ENCODE data around the gene ARHGAP4. TPM values are rescaled to one million over a fixed set of nuclear protein-coding genes. Genes with fewer than 3 reads are reported as not detected.

Gene ARHGAP4
- total RNA-seq, 2 experiments from 2014 or later, result 188 to 300 TPM

- CTCF ChIA-PET, result no interaction called here
- H3K4me1 Mint-ChIP-seq, result no peaks in the 10 kb centered on the region
- no peaks in the 10 kb centered on the region for H3K36me3 Mint-ChIP-seq
- H3K4me3 Mint-ChIP-seq, result no peak overlapping the region
- no peak overlapping the region for H3K27ac Mint-ChIP-seq
- ATAC-seq (no peak), DNase-seq (no peak)
- H3K27me3 Mint-ChIP-seq, result peaks cover 4% of the 10 kb centered on the region
- H3K9me3 Mint-ChIP-seq (ENCODE audit: low read depth), result no peaks in the 10 kb centered on the region
Observed at GRCh38 chrX:153871946-153872878, 53.9 kb downstream of the ARHGAP4 start.

- no peaks in the 10 kb centered on the region for H3K9me3 Mint-ChIP-seq (ENCODE audit: low read depth)
- CTCF ChIA-PET, result no interaction called here
- no peaks in the 10 kb centered on the region for H3K4me1 Mint-ChIP-seq
- peaks cover 4% of the 10 kb centered on the region for H3K27me3 Mint-ChIP-seq
- no peak overlapping the region for H3K4me3 Mint-ChIP-seq
- no peak overlapping the region for H3K27ac Mint-ChIP-seq
- no peaks in the 10 kb centered on the region for H3K36me3 Mint-ChIP-seq
- ATAC-seq (no peak), DNase-seq (no peak)
Observed at GRCh38 chrX:153871451-153871850, 54.6 kb downstream of the ARHGAP4 start.

- CTCF ChIA-PET, result no interaction called here
- H3K4me1 Mint-ChIP-seq, result no peaks in the 10 kb centered on the region
Observed at GRCh38 chrX:153870791-153871360, 55.2 kb downstream of the ARHGAP4 start.

GRCh38 chrX:153870288-153870690, 55.8 kb downstream of the ARHGAP4 start:
- no peaks in the 10 kb centered on the region for H3K36me3 Mint-ChIP-seq
- no peak overlapping the region for H3K4me3 Mint-ChIP-seq
- ATAC-seq, result no peak
- no peak for DNase-seq
- H3K9me3 Mint-ChIP-seq (ENCODE audit: low read depth), result no peaks in the 10 kb centered on the region
- H3K4me1 Mint-ChIP-seq, result no peaks in the 10 kb centered on the region
- H3K27ac Mint-ChIP-seq, result no peak overlapping the region
- CTCF ChIA-PET, result no interaction called here
- H3K27me3 Mint-ChIP-seq, result no peaks in the 10 kb centered on the region

More at GRCh38 chrX:153870791-153871360, 55.2 kb downstream of the ARHGAP4 start:
- no peaks in the 10 kb centered on the region for H3K27me3 Mint-ChIP-seq
- no peak for DNase-seq
- no peak overlapping the region for H3K27ac Mint-ChIP-seq
- no peak for ATAC-seq
- no peaks in the 10 kb centered on the region for H3K36me3 Mint-ChIP-seq
- H3K4me3 Mint-ChIP-seq, result no peak overlapping the region
- no peaks in the 10 kb centered on the region for H3K9me3 Mint-ChIP-seq (ENCODE audit: low read depth)

- no peak overlapping the region for H3K27ac Mint-ChIP-seq
- CTCF ChIA-PET, result no interaction called here
- H3K4me3 Mint-ChIP-seq, result no peak overlapping the region
- ATAC-seq (no peak), DNase-seq (no peak)
- H3K9me3 Mint-ChIP-seq (ENCODE audit: low read depth), result no peaks in the 10 kb centered on the region
- no peaks in the 10 kb centered on the region for H3K27me3 Mint-ChIP-seq
- H3K36me3 Mint-ChIP-seq, result no peaks in the 10 kb centered on the region
- no peaks in the 10 kb centered on the region for H3K4me1 Mint-ChIP-seq
Observed at GRCh38 chrX:153869473-153870287, 56.4 kb downstream of the ARHGAP4 start.

GRCh38 chrX:153868576-153869472, 57.2 kb downstream of the ARHGAP4 start:
- Mint-ChIP-seq H3K27ac (no peak overlapping the region), H3K4me1 (no peaks in the 10 kb centered on the region), H3K4me3 (no peak overlapping the region), H3K36me3 (no peaks in the 10 kb centered on the region), H3K27me3 (no peaks in the 10 kb centered on the region), H3K9me3 (ENCODE audit: low read depth) (no peaks in the 10 kb centered on the region)
- CTCF ChIA-PET, result no interaction called here
- ATAC-seq, result no peak
- DNase-seq, result no peak

GRCh38 chrX:153867671-153868070, 58.4 kb downstream of the ARHGAP4 start:
- H3K4me1 Mint-ChIP-seq, result no peaks in the 10 kb centered on the region
- no peak for ATAC-seq
- DNase-seq, result no peak
- H3K9me3 Mint-ChIP-seq (ENCODE audit: low read depth), result no peaks in the 10 kb centered on the region
- no peak overlapping the region for H3K27ac Mint-ChIP-seq
- CTCF ChIA-PET, result no interaction called here
- no peaks in the 10 kb centered on the region for H3K27me3 Mint-ChIP-seq
- H3K36me3 Mint-ChIP-seq, result no peaks in the 10 kb centered on the region
- H3K4me3 Mint-ChIP-seq, result no peak overlapping the region

GRCh38 chrX:153867139-153867538, 58.9 kb downstream of the ARHGAP4 start:
- H3K4me3 Mint-ChIP-seq, result no peak overlapping the region
- H3K27me3 Mint-ChIP-seq, result no peaks in the 10 kb centered on the region
- CTCF ChIA-PET, result no interaction called here
- no peaks in the 10 kb centered on the region for H3K36me3 Mint-ChIP-seq
- no peak overlapping the region for H3K27ac Mint-ChIP-seq
- H3K9me3 Mint-ChIP-seq (ENCODE audit: low read depth), result no peaks in the 10 kb centered on the region
- DNase-seq (no peak), ATAC-seq (no peak)
- no peaks in the 10 kb centered on the region for H3K4me1 Mint-ChIP-seq

- Mint-ChIP-seq H3K9me3 (ENCODE audit: low read depth) (no peaks in the 10 kb centered on the region), H3K27me3 (no peaks in the 10 kb centered on the region), H3K27ac (no peak overlapping the region), H3K36me3 (no peaks in the 10 kb centered on the region), H3K4me1 (no peaks in the 10 kb centered on the region), H3K4me3 (no peak overlapping the region)
- CTCF ChIA-PET, result no interaction called here
- no peak for ATAC-seq
- no peak for DNase-seq
Observed at GRCh38 chrX:153866302-153867019, 59.6 kb downstream of the ARHGAP4 start.

GRCh38 chrX:153865685-153866084, 60.4 kb downstream of the ARHGAP4 start:
- H3K36me3 Mint-ChIP-seq, result no peaks in the 10 kb centered on the region
- H3K27me3 Mint-ChIP-seq, result no peaks in the 10 kb centered on the region
- no peaks in the 10 kb centered on the region for H3K4me1 Mint-ChIP-seq
- no peaks in the 10 kb centered on the region for H3K9me3 Mint-ChIP-seq (ENCODE audit: low read depth)
- no peak overlapping the region for H3K27ac Mint-ChIP-seq
- ATAC-seq (no peak), DNase-seq (no peak)
- no peak overlapping the region for H3K4me3 Mint-ChIP-seq
- CTCF ChIA-PET, result no interaction called here

- no peaks in the 10 kb centered on the region for H3K4me1 Mint-ChIP-seq
- H3K27ac Mint-ChIP-seq, result no peak overlapping the region
- H3K4me3 Mint-ChIP-seq, result no peak overlapping the region
- no peaks in the 10 kb centered on the region for H3K9me3 Mint-ChIP-seq (ENCODE audit: low read depth)
- no peak for ATAC-seq
- no peak for DNase-seq
- no peaks in the 10 kb centered on the region for H3K36me3 Mint-ChIP-seq
- H3K27me3 Mint-ChIP-seq, result no peaks in the 10 kb centered on the region
- CTCF ChIA-PET, result no interaction called here
Observed at GRCh38 chrX:153865321-153865580, 60.8 kb downstream of the ARHGAP4 start.

GRCh38 chrX:153864561-153865320, 61.3 kb downstream of the ARHGAP4 start:
- H3K27ac Mint-ChIP-seq, result no peak overlapping the region
- no peaks in the 10 kb centered on the region for H3K36me3 Mint-ChIP-seq
- H3K4me3 Mint-ChIP-seq, result no peak overlapping the region

More at GRCh38 chrX:153864561-153865320, 61.3 kb downstream of the ARHGAP4 start:
- Mint-ChIP-seq H3K4me1 (no peaks in the 10 kb centered on the region), H3K9me3 (ENCODE audit: low read depth) (no peaks in the 10 kb centered on the region), H3K27me3 (no peaks in the 10 kb centered on the region)
- ATAC-seq (no peak), DNase-seq (no peak)
- CTCF ChIA-PET, result no interaction called here
